HCT116 (cell line): ENCODE measurements around the gene ADAR.

Experiments
- EGR1 ChIP-seq: IDR thresholded peaks from 2 replicates; pipeline ENCODE4 v1.6.1; 2012; ENCODE audit warnings: low read depth
- EZH2 ChIP-seq: fragments of 200-600 bp; sonication (generic); IDR thresholded peaks from 2 replicates; pipeline ENCODE4 v1.6.1; 2017; ENCODE audit warnings: antibody characterized with exemption, mixed run types
- EZH2phosphoT487 ChIP-seq: fragments of 200-600 bp; IDR thresholded peaks from 2 replicates; pipeline ENCODE4 v1.6.1; 2018; ENCODE audit warnings: antibody characterized with exemption, borderline replicate concordance
- FOSL1 ChIP-seq: IDR thresholded peaks from 2 replicates; pipeline ENCODE4 v1.6.1; 2012; ENCODE audit warnings: low read depth
- POLR2A ChIP-seq: IDR thresholded peaks from 2 replicates; pipeline ENCODE4 v1.7.0; 2011; ENCODE audit warnings: borderline replicate concordance; ENCODE audit not compliant: insufficient read depth, insufficient read length; ENCODE audit errors: extremely low read depth
- POLR2AphosphoS5 ChIP-seq: IDR thresholded peaks from 2 replicates; pipeline ENCODE4 v1.6.1; 2011; ENCODE audit warnings: mild to moderate bottlenecking, low read depth, low read length, moderate library complexity
- SP1 ChIP-seq: IDR thresholded peaks from 2 replicates; pipeline ENCODE4 v1.6.1; 2012; ENCODE audit warnings: low read depth
- SRF ChIP-seq: IDR thresholded peaks from 2 replicates; pipeline ENCODE4 v1.6.1; 2012; ENCODE audit warnings: low read depth
- TF ChIP-seq, protein P1 (sequence below): IDR thresholded peaks from 2 replicates; pipeline ENCODE4 v1.6.1; 2012
- TF ChIP-seq, protein P2 (sequence below), 3 experiments: fragments of 200-600 bp in 1 of 3; sonication (generic) in 1 of 3; IDR thresholded peaks in 2 of 3; conservative IDR thresholded peaks in 1 of 3; 2 replicates each; pipeline ENCODE4 v1.5.1; 2012 to 2017; ENCODE audit warnings: low read depth in 2 of 3, low read length in 2 of 3, antibody characterized with exemption in 1 of 3, borderline replicate concordance in 1 of 3, control low read depth in 1 of 3, mild to moderate bottlenecking in 1 of 3, mixed read lengths in 1 of 3, mixed run types in 1 of 3, moderate library complexity in 1 of 3; ENCODE audit not compliant: insufficient read depth in 1 of 3
- TF ChIP-seq, protein P3 (sequence below): IDR thresholded peaks from 2 replicates; pipeline ENCODE4 v1.6.1; 2012
- TF ChIP-seq, protein P4 (sequence below): IDR thresholded peaks from 2 replicates; pipeline ENCODE4 v1.6.1; 2012; ENCODE audit warnings: low read depth

DNA sequence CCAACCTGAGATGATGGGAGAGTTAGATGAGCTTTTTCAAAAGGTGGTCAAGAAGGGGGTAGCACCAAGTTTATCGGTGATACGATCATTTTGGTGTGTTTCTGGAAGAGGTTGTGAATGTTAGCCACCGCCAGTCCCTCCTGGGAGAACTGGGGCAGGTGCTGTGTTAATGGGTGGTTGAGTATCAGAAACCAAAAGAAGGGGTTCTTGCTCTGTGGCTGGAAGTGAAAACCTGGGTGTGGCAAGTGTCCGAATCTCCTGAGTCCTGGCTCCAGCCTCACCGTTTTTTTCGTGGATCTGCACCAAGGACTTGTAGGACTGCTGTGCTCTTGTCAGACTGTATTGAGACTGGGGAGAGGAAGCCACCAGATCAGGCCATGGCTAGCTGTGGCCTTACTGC lies 57.3 kb downstream of the ADAR start:
- TF ChIP-seq SP1 (no peak), EZH2phosphoT487 (no peak), POLR2A (no peak), SRF (no peak), EZH2 (no peak), EGR1 (no peak), POLR2AphosphoS5 (no peak), FOSL1 (no peak)
- TF ChIP-seq, protein P1, sequence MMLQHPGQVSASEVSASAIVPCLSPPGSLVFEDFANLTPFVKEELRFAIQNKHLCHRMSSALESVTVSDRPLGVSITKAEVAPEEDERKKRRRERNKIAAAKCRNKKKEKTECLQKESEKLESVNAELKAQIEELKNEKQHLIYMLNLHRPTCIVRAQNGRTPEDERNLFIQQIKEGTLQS = no peak
- TF ChIP-seq, protein P2, sequence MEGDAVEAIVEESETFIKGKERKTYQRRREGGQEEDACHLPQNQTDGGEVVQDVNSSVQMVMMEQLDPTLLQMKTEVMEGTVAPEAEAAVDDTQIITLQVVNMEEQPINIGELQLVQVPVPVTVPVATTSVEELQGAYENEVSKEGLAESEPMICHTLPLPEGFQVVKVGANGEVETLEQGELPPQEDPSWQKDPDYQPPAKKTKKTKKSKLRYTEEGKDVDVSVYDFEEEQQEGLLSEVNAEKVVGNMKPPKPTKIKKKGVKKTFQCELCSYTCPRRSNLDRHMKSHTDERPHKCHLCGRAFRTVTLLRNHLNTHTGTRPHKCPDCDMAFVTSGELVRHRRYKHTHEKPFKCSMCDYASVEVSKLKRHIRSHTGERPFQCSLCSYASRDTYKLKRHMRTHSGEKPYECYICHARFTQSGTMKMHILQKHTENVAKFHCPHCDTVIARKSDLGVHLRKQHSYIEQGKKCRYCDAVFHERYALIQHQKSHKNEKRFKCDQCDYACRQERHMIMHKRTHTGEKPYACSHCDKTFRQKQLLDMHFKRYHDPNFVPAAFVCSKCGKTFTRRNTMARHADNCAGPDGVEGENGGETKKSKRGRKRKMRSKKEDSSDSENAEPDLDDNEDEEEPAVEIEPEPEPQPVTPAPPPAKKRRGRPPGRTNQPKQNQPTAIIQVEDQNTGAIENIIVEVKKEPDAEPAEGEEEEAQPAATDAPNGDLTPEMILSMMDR (IDR thresholded peaks at IDR 0.05 in 2 of 3, conservative IDR thresholded peaks at IDR 0.05 in 1 of 3; ENCODE audit: borderline replicate concordance in 1 of 3, insufficient read depth in 1 of 3, low read depth in 2 of 3, low read length in 2 of 3) = no peak
- TF ChIP-seq, protein P3, sequence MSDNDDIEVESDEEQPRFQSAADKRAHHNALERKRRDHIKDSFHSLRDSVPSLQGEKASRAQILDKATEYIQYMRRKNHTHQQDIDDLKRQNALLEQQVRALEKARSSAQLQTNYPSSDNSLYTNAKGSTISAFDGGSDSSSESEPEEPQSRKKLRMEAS = no peak
- TF ChIP-seq, protein P4, sequence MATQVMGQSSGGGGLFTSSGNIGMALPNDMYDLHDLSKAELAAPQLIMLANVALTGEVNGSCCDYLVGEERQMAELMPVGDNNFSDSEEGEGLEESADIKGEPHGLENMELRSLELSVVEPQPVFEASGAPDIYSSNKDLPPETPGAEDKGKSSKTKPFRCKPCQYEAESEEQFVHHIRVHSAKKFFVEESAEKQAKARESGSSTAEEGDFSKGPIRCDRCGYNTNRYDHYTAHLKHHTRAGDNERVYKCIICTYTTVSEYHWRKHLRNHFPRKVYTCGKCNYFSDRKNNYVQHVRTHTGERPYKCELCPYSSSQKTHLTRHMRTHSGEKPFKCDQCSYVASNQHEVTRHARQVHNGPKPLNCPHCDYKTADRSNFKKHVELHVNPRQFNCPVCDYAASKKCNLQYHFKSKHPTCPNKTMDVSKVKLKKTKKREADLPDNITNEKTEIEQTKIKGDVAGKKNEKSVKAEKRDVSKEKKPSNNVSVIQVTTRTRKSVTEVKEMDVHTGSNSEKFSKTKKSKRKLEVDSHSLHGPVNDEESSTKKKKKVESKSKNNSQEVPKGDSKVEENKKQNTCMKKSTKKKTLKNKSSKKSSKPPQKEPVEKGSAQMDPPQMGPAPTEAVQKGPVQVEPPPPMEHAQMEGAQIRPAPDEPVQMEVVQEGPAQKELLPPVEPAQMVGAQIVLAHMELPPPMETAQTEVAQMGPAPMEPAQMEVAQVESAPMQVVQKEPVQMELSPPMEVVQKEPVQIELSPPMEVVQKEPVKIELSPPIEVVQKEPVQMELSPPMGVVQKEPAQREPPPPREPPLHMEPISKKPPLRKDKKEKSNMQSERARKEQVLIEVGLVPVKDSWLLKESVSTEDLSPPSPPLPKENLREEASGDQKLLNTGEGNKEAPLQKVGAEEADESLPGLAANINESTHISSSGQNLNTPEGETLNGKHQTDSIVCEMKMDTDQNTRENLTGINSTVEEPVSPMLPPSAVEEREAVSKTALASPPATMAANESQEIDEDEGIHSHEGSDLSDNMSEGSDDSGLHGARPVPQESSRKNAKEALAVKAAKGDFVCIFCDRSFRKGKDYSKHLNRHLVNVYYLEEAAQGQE = no peak
